ENCODE measurements around the gene HNRNPH2.
A peak's percentile ranks its signal among the peaks of the same experiment; 100 is the strongest.

The HNRNPH2 gene, protein sequence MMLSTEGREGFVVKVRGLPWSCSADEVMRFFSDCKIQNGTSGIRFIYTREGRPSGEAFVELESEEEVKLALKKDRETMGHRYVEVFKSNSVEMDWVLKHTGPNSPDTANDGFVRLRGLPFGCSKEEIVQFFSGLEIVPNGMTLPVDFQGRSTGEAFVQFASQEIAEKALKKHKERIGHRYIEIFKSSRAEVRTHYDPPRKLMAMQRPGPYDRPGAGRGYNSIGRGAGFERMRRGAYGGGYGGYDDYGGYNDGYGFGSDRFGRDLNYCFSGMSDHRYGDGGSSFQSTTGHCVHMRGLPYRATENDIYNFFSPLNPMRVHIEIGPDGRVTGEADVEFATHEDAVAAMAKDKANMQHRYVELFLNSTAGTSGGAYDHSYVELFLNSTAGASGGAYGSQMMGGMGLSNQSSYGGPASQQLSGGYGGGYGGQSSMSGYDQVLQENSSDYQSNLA

DNA sequence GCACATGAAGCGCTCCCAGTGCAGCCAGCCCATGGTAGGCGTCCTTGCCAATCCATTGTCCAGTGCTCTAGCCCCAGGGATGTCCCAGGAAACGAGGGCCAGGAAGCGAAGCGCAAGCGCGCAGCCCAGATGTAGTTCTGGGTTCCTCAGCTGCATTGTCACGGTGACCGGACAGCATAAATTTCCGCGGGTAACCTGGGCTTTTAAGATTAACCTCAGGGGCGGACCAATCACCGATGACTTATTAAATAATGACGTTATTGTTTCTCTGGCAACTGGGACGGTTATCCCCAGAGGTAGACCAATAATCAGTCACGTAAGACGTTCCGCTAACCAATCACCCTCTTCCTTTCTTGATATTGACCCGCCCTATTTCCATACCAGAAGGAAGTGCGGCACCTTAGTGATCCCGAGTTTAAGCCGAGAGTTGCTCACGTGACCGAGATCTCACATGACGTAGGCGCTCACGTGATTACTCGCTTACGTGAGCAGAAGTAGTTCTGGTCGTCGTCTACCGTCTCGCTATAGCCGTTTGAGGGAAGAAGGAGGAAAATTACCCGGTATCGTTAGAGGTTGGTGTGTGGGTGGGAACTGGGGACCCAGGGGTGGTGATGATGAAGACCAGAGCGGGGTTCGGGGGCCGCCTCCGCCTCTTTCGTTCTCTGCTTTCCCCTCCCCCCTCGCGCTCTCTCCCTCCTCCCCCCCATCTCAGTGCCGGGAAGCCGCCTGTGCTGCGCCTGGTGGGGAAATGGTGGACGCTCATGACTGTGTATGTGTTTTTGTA is at the start of gene HNRNPH2, which contains the start of gene GLA:
HNRNPH2 (plus strand) TSS at position 475 of the 784 bp plus-strand sequence. CDS start 3,767 bp downstream, outside the sequence.
GLA (minus strand) TSS at position 178 of the 784 bp plus-strand sequence; CDS start at position 156, 22 bp downstream.
- peak; percentile 94 for DNase-seq

DNA sequence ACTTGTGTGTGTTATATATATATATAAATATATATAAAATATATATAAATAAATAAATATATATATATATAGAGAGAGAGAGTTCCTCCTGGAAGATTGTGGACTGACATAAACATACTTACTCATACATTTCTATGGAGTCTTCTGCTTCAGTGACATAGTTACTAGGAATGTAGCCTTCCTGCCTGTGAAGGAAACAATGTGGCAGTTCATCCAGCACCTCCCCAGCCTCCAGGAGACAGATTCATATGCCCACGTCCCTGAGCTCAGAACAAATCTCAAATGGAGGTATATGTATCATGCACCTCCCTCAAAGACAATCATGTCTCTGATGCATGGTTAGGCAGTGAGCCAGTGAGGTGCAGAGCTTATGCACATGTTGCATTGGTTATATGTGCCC is 48.1 kb upstream of the HNRNPH2 start:
- DNase-seq, result no peak

DNA sequence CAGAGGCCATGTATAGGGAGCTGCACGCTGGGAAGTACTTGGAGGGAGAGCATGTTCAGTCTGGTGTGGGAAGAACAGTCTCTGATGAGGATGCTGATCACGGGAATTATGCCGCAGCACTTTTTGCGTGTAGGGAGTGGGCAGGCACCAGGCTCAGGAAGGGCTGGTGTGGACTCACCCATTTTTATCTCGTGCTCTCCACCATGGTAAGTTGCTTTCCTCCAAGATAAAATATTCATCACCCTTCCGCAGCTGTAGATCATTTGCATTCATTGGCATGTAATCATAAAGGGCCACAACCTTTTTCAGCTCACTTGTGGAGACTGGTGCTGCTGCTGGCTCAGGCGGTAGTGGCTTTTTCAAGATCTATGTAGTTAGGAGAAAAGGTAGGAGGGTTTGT is 47.6 kb upstream of the HNRNPH2 start:
- DNase-seq, result no peak

DNA sequence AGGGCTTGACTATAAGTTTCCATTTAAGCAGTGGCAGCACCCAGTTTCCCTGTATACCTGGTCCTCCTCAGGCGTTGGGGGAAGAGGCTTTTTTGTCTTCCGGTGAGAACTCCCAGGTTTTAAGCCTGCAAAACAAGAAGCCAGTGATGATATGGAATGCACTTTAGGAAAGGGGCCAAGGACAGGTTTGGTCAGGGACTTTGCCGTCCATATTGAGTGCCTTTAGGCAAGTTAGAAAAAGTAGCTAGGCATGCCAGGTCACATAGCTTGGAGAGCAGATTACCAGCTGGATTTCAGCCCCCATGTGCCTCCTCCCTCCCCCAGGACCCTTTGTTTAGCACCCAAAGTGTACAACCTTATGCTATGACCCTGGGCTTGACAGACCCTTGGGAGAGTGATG is 45.9 kb upstream of the HNRNPH2 start:
- no peak for DNase-seq

DNA sequence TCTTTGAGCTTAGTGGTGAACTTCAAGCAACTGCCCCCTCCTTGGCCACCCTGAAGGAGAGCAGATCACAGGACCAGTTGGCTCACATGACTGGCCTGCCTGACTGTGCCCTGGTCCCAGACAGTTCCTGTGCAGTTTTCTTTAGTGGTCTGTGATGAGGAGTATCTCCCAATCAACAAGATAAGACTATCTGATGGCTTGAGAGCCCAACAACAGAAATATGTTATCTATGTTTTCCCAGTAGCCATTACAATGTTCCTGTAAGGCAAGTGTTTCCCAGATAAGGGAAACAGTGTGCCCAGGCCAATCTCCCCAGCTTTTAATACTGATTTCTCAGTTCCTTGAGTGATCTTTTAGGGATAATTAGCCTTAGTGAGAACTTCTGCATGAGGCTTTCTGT is 45.3 kb upstream of the HNRNPH2 start:
- no peak for DNase-seq

DNA sequence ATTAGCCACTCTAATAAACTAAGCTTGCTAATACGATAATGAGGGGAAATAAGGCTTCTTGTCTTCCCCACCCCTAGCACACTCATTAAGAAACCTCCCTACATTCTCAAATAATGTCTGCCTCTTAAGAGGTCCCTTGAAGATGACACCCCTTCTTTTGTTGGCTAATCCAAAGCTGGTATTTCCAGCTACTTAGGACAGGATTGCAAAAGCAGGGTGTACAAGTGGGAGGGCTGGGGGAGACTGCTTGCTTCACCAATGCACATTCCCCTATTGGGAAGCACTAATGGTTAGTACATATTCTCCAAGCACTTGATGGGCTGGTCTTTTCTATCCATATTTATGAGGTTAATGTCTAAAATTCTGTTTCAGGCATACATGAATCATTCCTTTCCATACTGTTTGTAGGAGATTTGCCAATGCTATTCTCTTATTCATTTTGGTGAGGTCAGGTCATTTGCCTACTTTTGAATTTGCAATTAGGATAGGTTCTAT is 42.7 kb upstream of the HNRNPH2 start:
- DNase-seq, result no peak

DNA sequence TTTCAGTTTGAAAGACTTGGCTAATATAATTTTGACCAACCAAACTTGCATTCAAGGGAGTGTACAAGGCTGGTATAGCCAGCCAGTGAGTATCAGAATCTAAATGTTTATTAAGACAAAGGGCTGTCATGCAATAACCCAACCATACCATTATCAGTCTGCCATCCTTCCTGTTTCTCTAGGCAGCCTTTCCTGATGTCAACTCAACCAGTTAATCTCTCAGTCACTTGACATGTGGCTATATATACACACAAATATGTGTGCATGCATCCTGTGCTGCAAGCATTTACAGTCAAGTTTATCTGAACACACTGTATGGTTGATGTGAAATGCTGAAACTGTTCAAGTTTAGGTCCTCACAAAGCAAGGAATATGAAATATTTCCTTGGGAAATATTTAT is 39.2 kb upstream of the HNRNPH2 start:
- DNase-seq, result no peak

DNA sequence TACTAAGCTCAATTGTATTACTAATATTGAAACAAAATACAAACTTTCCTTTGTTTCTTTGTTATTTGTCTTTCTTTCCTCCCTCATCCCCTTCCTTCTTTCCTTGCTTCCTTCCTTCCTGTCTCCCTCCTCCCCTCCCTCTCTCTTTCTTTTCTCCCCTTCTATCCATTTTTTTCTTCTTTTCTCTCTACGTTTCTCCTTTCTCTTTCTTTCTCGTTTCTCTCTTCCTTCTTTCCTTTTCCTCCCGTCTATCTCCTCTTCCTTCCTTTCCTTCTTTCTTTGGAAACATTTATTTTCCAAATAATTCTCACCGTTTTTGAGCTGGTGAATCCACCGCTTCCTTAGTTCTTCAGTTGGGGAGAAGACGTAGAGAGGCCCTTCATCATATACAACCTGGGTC is 38.3 kb upstream of the HNRNPH2 start:
- no peak for DNase-seq

DNA sequence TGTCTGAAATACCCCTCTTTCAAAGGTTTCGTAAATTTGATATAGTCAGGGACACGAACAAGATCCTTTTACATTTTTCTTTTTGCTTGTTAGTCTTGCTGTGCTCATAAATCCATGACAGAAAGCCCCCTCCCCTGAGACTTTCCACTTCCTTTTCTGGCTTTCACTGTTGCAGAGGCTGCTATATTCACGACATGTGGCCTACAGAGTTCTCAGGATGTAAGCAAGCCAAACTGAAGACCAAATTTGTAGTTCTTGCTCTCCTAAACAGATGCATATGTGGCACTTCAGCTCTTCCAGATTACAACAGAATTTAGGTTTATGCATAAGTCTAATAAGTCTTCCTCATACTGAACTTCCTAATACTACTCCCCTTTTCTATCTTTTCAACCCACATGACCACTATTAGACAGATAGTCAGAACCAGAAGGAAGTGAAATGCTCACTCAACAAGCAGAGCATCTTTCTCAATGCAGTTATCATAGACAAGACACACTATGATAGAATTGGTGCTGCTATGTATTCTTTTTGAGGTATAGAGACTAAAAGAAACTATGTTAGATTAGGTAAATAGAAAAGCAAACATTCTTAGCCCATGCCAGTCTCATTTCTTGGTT is 37.0 kb upstream of the HNRNPH2 start:
- DNase-seq, result no peak

DNA sequence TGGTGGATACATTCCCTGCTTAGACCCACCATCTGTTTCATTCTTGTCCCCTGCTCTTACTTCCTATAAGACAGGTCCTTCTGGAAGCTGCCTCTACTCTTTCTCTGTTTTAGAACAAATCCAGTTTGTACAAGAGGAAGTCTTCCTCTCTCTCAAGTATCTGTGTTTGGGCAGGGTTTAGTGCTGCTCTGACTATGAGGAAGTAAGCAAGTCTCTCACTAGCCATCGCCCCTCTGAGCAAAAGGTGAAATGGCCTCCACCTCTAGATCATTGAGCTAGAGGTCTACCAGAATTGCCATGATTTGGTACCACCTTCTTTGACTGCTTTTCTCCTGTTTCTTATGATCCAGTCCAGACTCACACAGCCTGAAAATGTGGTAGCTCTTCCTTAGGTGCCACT is 30.5 kb upstream of the HNRNPH2 start:
- no peak for DNase-seq

DNA sequence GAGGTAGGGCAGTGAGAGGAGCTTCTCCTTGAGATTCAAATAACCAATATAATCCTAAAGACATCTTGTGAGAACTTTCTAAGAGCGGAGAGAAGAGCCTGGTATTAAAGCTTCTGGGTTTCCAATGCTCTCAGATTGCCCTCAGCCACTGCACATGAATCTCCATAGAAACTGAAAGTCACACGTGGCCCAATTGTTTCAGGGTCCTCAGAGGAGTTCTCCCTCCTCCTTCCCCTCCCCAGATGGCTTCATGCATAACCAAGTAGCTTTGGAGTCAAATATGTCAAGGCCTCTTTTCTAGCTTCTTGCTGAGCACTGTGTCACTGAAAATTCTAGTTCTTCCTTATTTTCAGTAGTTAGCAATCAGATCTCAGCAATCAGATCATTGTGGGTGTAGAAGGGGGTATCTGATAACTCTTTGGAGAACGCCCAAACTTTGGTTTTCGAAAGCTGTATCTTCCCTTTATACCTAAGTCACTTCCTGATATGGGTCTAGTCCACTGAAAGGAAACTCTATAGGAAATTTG is 24.3 kb upstream of the HNRNPH2 start:
- no peak for DNase-seq

DNA sequence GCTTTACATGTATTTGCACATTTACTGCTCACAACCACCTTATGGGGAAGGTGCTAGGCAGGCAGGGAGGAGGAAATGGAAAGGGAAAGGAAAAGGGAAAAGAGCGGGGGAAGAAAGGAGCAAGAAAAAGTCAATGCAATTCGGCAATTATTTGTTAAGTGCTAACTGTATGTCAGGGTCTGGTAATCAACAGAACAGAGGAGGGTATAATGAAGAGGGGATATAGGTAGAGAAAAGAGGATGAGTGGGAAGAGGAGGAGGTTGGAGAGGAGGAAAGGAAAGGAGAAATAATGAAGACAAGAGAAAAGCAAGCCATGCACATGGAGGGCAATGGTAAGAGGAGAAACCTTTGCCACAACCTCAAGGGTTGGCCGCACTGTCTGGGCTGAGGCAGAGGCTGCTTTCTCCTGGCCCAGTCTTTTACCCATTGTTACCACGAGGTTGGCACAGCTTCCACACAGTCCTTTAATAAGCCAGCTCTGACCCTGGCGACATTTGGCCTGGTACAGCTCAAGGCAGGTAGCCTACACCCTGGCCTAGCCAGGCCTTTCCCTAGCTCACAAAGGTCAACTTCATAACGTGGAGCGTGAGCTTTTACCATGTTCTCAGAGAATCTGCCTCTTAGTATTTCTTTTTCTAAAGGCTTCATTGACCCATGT is 22.9 kb upstream of the HNRNPH2 start:
- DNase-seq, result no peak

DNA sequence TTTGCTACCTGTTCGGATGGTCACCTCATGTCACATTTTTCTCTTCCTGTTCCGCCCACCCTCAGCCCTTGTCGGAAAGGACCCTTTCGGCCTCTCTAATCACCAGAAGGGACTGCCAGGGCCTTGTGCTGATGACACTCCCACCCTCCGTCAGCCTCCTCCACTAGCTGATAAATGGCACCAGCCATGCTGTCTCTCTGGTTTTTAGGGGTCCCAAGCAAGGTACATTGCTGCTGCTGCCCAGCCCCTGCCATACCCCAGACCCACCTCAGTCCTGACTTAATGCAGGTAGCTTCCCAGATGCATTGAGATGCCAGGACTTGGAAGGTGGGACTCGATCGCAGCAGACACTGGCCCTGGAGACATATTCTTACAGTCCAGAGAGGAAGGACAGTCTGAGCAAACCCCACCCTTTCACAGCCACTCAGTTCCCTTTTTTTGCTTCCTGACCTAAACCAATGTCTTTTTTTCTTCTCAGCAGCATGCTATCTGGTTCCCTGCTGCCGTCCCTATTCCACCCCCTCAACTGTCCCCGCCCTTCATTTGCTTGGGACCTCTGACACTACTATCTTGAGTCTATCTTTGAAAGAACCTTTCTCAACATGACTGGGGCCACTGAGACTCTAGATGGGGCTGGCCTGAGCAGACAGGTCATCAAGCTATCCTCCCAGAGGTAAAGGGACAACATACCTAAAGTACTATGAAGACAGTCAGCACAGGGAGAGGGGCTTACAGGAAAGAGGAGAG is 22.1 kb upstream of the HNRNPH2 start, which contains the start of gene BTK:
BTK (minus strand) TSS at position 397 of the 747 bp plus-strand sequence. CDS start 10,907 bp downstream, outside the sequence.
- DNase-seq, result no peak

DNA sequence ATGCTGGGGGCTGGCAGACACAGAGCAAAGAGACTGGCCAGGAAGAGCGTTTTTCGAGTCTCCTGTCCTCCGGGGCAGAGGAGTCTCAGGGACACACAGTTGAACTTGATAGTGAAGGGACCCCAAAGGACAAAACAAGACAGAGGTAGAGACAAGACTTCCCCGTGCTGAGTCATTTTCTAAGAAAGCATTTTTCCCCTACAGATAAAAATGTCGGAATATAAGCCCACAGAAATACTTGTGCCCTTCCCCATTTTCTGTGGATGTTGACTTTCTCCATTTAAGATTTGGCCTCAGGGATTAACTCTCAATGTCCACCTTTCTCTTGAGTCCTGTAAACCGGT is 21.5 kb upstream of the HNRNPH2 start:
- DNase-seq, result no peak

DNA sequence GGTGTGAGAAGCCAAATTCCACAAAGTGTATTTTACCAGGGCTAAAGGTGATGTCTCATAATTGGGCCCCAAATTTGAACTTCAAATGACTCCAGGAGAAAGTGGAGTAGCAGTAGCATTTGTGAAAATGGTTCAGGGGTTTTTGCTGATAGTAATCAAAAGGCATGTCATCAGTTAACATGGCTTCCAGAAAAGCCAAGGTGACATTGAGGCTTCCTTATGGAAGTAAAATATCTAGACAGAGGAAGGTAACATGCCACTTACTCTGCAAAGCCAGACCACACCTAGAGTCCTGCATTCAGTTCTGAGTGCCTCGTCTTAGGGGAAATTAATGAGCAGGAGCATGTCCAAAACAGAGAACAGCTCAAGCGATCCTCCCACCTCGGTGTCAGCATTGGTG is 19.4 kb upstream of the HNRNPH2 start:
- DNase-seq, result no peak

DNA sequence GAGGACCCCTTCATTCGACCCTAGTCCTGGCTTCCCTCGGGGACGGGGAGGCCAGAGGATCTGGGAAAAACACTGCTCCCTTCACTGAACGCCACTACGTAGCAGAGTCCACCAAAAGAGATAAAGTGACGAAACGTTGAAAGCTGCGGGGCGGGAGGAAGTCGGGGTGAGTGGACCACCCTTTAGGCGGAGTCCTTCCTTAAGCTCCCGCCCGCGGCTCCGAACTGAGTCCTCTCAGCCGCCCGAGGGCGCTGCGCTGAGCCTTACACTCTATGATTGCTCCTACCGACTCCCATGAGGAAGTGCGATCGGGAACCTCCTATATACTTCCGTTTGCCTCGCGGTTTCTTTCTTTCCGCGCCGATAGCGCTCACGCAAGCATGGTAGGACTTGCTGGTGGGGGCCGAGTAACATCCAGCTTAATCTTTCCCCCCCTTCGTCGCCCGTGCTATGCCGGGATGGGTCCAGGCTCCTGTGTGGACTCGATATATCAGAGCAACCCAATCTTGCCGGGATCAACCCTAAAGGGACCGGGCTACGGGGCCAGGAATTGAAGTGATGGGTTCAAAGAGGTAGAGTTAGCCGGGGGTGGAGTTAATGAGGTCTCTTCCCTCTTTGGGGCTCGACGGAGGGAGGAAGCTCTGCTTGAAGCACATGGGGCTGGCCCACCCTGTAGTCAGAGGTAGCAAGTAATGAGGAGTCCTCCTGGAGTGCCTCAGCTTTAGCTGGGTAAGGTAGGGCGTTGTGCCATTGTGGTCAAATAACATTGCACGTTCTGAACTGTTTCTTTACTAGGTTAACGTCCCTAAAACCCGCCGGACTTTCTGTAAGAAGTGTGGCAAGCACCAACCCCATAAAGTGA is 17.1 kb upstream of the HNRNPH2 start, which contains the start of gene RPL36A:
RPL36A (plus strand) TSS at position 348 of the 862 bp plus-strand sequence; CDS start at position 381, 33 bp downstream.
- peak; percentile 93 for DNase-seq

DNA sequence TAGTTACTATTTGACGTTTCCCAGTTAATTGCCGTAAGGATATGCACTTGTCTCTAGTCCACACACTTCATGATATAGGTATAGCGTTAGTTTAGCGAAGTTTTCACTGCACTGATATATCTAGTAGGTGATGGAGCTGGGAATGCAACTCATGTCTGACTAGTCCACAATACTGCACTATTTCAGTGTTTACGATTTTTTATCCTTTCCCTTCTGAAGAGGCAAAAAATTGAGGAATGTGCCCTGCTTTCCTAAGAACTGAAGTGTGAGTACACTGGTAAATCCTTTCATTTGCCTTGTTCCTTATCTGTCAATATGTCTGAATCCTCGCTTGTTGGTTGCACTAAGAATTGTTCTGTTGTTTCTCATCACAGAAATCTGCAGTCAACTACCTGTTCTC is 16.2 kb upstream of the HNRNPH2 start:
- no peak for DNase-seq

DNA sequence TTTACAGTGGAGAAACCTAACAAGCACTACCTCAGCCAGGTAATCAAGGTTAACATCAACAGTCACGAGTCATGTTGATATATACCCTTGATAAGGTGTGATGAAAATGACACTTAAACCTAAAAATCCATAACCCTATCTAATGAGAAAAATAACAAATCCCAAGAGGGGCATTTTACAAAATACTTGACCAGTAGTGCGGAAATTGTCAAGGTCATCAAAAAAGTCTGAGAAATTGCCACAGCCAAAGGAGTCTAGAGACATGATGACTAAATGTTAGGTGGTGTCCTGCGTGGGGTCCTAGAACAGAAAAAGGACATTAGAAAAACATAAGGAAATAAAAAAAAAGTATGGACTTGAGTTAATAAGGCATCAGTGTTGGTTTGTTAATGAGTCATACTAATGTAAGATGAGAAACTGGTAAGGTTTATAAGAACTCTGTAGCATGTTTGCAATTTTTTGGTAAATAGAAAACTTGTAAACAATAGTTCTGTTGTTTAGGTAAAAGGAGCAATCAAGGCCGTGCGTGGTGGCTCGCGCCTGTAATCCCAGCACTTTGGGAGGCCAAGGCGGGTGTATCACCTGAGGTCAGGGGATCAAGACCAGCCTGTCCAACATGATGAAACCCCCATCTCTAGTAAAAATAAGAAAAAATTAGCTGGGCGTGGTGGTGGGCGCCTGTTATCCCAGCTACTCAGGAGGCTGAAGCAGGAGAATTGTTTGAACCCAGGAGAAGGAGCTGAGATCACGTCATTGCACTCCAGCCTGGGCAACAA is 14.3 kb upstream of the HNRNPH2 start:
- no peak for DNase-seq

DNA sequence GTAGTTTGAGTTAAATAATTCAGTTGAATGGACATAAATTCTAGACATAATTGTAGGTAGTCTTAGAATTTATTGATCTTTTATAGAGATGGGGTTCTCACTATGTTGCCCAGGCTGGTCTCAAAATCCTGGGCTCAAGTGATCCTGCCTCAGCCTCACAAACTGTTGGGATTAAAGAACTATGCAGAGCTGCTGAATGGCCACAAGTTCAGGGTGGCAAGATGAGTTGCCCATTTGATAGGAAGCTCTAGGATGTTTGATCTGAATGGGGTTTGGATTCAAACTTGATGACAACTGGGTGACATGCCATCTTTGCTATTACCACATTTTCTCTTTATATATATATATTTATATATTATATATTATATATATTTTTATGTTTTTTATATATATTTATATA is 13.7 kb upstream of the HNRNPH2 start:
- no peak for DNase-seq

DNA sequence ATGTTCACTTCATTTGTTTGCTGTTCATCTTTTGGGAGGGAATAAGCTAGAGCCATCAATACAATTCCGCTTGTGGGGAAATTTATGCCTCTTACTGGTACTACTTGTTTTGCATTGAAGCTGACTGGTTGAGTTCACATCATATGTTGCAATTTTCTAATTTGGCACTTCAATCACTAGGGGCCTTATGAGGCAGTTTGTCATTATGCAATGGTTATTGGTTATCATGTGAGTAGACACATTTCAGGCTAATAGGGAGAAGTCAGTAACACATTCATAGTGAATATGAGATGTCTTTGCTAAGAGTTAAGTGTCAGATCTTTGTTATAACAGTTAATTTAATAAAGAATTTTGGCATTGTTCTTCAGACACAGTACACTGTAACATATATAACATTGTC is 12.2 kb upstream of the HNRNPH2 start:
- DNase-seq, result no peak
